DND-41 (cell line): ENCODE measurements around the gene PCNT.
"Not testable (repeated sequence)": the region's sequence is repeated elsewhere in the genome, so short reads cannot be mapped to it uniquely, and the experiment has no call there.

Experiments used
- ATAC-seq: fragments of 200-7000 bp; cut with Tn5 transposase; 3 replicates; pipeline ENCODE4 v1.9.1; 2021; ENCODE audit warnings: low read depth; ENCODE audit not compliant: insufficient read depth
- DNase-seq: peaks from one replicate; pipeline ENCODE4 v3.0.0-alpha.2; 2020
- H2AFZ ChIP-seq: 2 replicates; pipeline ENCODE4 v1.6.0; 2012; ENCODE audit warnings: low read depth, low read length
- H3K27ac ChIP-seq: 2 replicates; pipeline ENCODE4 v1.5.1; 2012; ENCODE audit warnings: low read length, inconsistent platforms
- H3K27me3 ChIP-seq: fragments of 200-600 bp; sonication (generic); 2 replicates; pipeline ENCODE4 v1.6.0; 2012; ENCODE audit warnings: low read length, mild to moderate bottlenecking, inconsistent platforms; ENCODE audit not compliant: insufficient read depth, poor library complexity
- H3K36me3 ChIP-seq: 2 replicates; pipeline ENCODE4 v1.5.1; 2012; ENCODE audit warnings: low read length, inconsistent platforms; ENCODE audit not compliant: insufficient read depth
- H3K4me1 ChIP-seq: 2 replicates; pipeline ENCODE4 v1.5.1; 2012; ENCODE audit warnings: mild to moderate bottlenecking, low read length; ENCODE audit not compliant: insufficient read depth
- H3K4me2 ChIP-seq: 2 replicates; pipeline ENCODE4 v1.6.0; 2012; ENCODE audit warnings: mild to moderate bottlenecking, moderate library complexity, low read length, inconsistent platforms; ENCODE audit not compliant: insufficient read depth
- H3K4me3 ChIP-seq, 2 experiments: fragments of 200-600 bp in 1 of 2; shearing (Covaris generic) in 1 of 2; 2 replicates each; pipeline ENCODE4 v1.5.1; 2012 to 2016; ENCODE audit warnings: inconsistent platforms in 2 of 2, low read length in 2 of 2, mild to moderate bottlenecking in 2 of 2, low read depth in 1 of 2, moderate library complexity in 1 of 2
- H3K79me2 ChIP-seq: 2 replicates; pipeline ENCODE4 v1.6.0; 2012; ENCODE audit warnings: low read length, inconsistent platforms; ENCODE audit not compliant: insufficient read depth
- H3K9ac ChIP-seq: 2 replicates; pipeline ENCODE4 v1.6.0; 2012; ENCODE audit warnings: low read depth, mild to moderate bottlenecking, inconsistent platforms, low read length, moderate library complexity
- H3K9me3 ChIP-seq: 2 replicates; pipeline ENCODE4 v1.5.1; 2012; ENCODE audit warnings: low read length, moderate library complexity, mild to moderate bottlenecking, inconsistent platforms; ENCODE audit not compliant: insufficient read depth, severe bottlenecking
- H4K20me1 ChIP-seq: 2 replicates; pipeline ENCODE4 v1.6.0; 2012; ENCODE audit warnings: low read length; ENCODE audit not compliant: insufficient read depth
- CTCF ChIP-seq: IDR thresholded peaks from 2 replicates; pipeline ENCODE4 v1.5.1; 2012; ENCODE audit warnings: borderline replicate concordance, low read length, moderate library complexity, mild to moderate bottlenecking; ENCODE audit not compliant: poor library complexity, severe bottlenecking; ENCODE audit errors: extremely low read depth
- EZH2 ChIP-seq: IDR thresholded peaks from 3 replicates; pipeline ENCODE4 v1.6.1; 2012; ENCODE audit warnings: borderline replicate concordance, low read depth, mild to moderate bottlenecking, moderate library complexity, low read length, inconsistent platforms; ENCODE audit not compliant: severe bottlenecking

PCNT gene

GRCh38 chr21:46441961-46442498 is 118.1 kb downstream of the PCNT start:
- Histone ChIP-seq H3K36me3 (peaks cover 85% of the 10 kb centered on the region), H4K20me1 (no peaks in the 10 kb centered on the region; the same call in 1 of the 2 replicates), H3K9ac (no peak overlapping the region), H3K79me2 (no peaks in the 10 kb centered on the region), H3K9me3 (no peaks in the 10 kb centered on the region), H3K27me3 (no peaks in the 10 kb centered on the region), H3K4me2 (no peak overlapping the region), H3K4me1 (no peaks in the 10 kb centered on the region), H2AFZ (no peak overlapping the region), H3K4me3 (no peak overlapping the region), H3K27ac (no peak overlapping the region)
- DNase-seq (no peak), ATAC-seq (no peak)
- no peak for TF ChIP-seq EZH2
- no peak for TF ChIP-seq CTCF

- Histone ChIP-seq H3K4me1 (no peaks in the 10 kb centered on the region), H3K27me3 (no peaks in the 10 kb centered on the region), H3K79me2 (no peaks in the 10 kb centered on the region), H3K36me3 (peaks cover 84% of the 10 kb centered on the region), H2AFZ (no peak overlapping the region), H3K27ac (0 out of 2 replicates have a peak overlapping the region, but pooled peaks have one; percentile 13), H3K4me3 (no peak overlapping the region), H3K4me2 (no peak overlapping the region), H4K20me1 (no peaks in the 10 kb centered on the region; the same call in 1 of the 2 replicates), H3K9ac (no peak overlapping the region), H3K9me3 (peaks cover 6% of the 10 kb centered on the region)
- DNase-seq (no peak), ATAC-seq (no peak)
- no peak for TF ChIP-seq CTCF
- TF ChIP-seq EZH2: no peak
Observed at GRCh38 chr21:46442938-46443337, 119.0 kb downstream of the PCNT start.

- no peaks in the 10 kb centered on the region for H3K27me3 ChIP-seq
- H3K9ac ChIP-seq: no peak overlapping the region
- no peak overlapping the region for H2AFZ ChIP-seq
- H3K27ac ChIP-seq: no peak overlapping the region
- ATAC-seq: no peak
- peaks cover 82% of the 10 kb centered on the region for H3K36me3 ChIP-seq
- H3K4me1 ChIP-seq: no peaks in the 10 kb centered on the region
- no peak for DNase-seq
- TF ChIP-seq CTCF (no peak), EZH2 (no peak)
- H3K4me2 ChIP-seq: no peak overlapping the region
- H4K20me1 ChIP-seq: no peaks in the 10 kb centered on the region; the same call in 1 of the 2 replicates
- no peak overlapping the region for H3K4me3 ChIP-seq
- peaks cover 11% of the 10 kb centered on the region for H3K9me3 ChIP-seq
- H3K79me2 ChIP-seq: no peaks in the 10 kb centered on the region
Observed at GRCh38 chr21:46443910-46444309, 120.0 kb downstream of the PCNT start.

- Histone ChIP-seq H3K27me3 (no peaks in the 10 kb centered on the region), H3K36me3 (peaks cover 44% of the 10 kb centered on the region), H3K9ac (no peak overlapping the region), H3K9me3 (peaks cover 18% of the 10 kb centered on the region), H3K79me2 (no peaks in the 10 kb centered on the region), H3K4me2 (no peak overlapping the region), H4K20me1 (no peaks in the 10 kb centered on the region), H3K4me1 (no peaks in the 10 kb centered on the region), H2AFZ (no peak overlapping the region), H3K4me3 (no peak overlapping the region), H3K27ac (no peak overlapping the region)
- no peak for ATAC-seq
- DNase-seq: no peak
- TF ChIP-seq CTCF (no peak), EZH2 (no peak)
Observed at GRCh38 chr21:46448108-46448507, 124.2 kb downstream of the PCNT start.

GRCh38 chr21:46448855-46449254 is 124.9 kb downstream of the PCNT start:
- not testable (repeated sequence) for ATAC-seq, H3K4me2 ChIP-seq, H3K4me3 ChIP-seq, H3K79me2 ChIP-seq, H3K4me1 ChIP-seq, H2AFZ ChIP-seq, H3K9ac ChIP-seq, H4K20me1 ChIP-seq, H3K27me3 ChIP-seq, H3K27ac ChIP-seq
- H3K9me3 ChIP-seq: peaks cover 18% of the 10 kb centered on the region
- DNase-seq: peak; percentile 16
- peaks cover 37% of the 10 kb centered on the region for H3K36me3 ChIP-seq
